HFF-Myc (cell line): Measurements from ENCODE around the gene ADH5.
A peak's percentile ranks its signal among the peaks of the same experiment; 100 is the strongest.
"Not testable (repeated sequence)": the region's sequence is repeated elsewhere in the genome, so short reads cannot be mapped to it uniquely, and the experiment has no call there.

ENCODE experiments used
- DNase-seq: peaks from one replicate; pipeline ENCODE4 v3.0.0-alpha.2; 2011; ENCODE audit warnings: low read depth; ENCODE audit errors: extremely low read depth
- H3K4me3 ChIP-seq: replicated peaks from 2 replicates; pipeline ENCODE4 v1.5.1; 2011; ENCODE audit warnings: low read depth, mild to moderate bottlenecking, control low read depth, low read length
- CTCF ChIP-seq: IDR thresholded peaks from 2 replicates; pipeline ENCODE4 v1.5.1; 2012; ENCODE audit warnings: mild to moderate bottlenecking, low read depth, low read length, control low read depth; ENCODE audit errors: missing control alignments

Gene ADH5

GRCh38 chr4:99024481-99025275, 63.9 kb downstream of the ADH5 start:
- TF ChIP-seq CTCF: no peak
- DNase-seq: no peak
- no peak overlapping the region for H3K4me3 ChIP-seq

GRCh38 chr4:99023800-99024251, 64.8 kb downstream of the ADH5 start:
- DNase-seq, H3K4me3 ChIP-seq: not testable (repeated sequence)

GRCh38 chr4:99022566-99022965, 66.0 kb downstream of the ADH5 start:
- DNase-seq: no peak
- TF ChIP-seq CTCF: no peak
- peak overlapping the region; percentile 10 for H3K4me3 ChIP-seq

- TF ChIP-seq CTCF: no peak
- no peak overlapping the region for H3K4me3 ChIP-seq
- no peak for DNase-seq
Measured at GRCh38 chr4:99021386-99021785, 67.2 kb downstream of the ADH5 start.
